Activated T-cell treated with anti-CD3 and anti-CD28 coated beads, Interleukin-2, amount 50 U/mL, for 1 hour (primary cell): ENCODE measurements around the gene UBALD2.
"Not testable (repeated sequence)": the region's sequence is repeated elsewhere in the genome, so short reads cannot be mapped to it uniquely, and the experiment has no call there.

Source experiments
- DNase-seq: peaks from one replicate; pipeline ENCODE4 v3.0.0-alpha.2; 2020

Gene UBALD2

DNA sequence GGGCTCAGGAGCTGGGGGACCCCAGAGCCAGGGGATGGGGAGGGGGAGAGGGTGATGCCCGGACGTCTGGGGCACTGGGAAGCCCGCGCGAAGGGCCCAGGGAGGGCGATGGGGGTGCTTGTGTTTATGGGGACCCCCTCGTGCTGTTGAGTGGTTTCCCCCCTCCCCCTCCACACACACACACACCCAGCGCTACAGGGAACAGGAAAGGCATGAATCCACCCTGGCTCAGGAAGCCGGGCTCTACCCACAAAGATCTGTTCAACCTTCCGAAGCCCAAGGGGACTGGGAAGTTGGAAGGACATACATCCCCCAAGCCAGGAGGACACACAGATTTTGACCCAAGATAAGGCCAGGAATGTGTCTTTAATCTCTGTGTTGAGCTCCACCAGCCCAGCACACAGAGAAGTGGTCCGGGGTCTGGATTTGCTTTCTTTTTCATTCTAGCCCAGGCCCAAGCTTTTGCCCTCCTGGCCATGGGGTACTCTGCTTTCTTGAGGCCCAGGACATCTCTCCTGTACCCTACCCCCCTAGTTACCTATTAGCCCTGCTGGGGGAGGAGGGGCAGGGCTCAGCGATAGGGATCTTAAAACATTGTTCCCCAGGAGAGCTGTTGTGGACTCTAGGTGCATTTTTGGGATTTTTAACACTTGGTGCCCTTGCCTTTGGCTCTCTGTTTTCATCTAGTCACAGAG, 1.2 kb downstream of the UBALD2 start:
- DNase-seq = no peak

GRCh38 chr17:76267051-76267576, 2.0 kb downstream of the UBALD2 start:
- DNase-seq = no peak

- DNase-seq = not testable (repeated sequence)
Observed at GRCh38 chr17:76267581-76268001, 2.4 kb downstream of the UBALD2 start.

DNA sequence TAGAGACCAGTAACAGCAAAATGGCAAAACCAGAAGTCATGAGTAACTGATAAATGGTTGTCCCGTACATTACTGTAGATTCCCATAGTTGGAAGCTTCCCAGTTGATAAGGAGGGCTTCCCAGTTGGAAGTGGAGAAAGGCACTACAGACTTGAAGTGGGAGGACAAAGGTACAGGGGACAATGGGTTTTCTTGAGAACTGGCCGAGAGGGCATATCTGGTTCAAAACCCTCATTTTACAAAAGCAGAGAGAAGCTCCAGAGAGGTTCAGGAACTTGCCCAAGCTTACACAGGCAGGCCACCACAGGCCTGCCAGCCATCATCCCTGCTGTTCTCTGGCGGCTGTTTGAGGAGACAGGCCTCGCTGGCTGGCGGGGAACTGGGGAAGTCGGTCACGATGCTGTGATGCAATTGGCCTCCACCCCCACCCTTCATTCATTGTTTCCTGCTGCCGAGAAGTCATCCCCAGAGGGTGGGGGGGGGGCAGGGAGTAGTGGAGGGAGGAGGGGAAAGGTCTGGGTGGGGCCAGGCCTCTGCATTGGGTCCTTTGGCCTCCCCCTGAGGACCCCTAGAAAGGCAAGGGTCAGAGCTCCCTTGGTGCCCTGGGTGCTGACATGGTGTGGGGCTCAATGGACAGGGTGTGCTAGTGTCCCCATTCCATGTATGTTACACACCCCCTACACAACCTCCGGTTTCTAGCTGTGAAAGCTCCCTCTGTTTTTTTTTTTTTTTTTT, 3.0 kb downstream of the UBALD2 start:
- DNase-seq = peak; percentile 73

DNA sequence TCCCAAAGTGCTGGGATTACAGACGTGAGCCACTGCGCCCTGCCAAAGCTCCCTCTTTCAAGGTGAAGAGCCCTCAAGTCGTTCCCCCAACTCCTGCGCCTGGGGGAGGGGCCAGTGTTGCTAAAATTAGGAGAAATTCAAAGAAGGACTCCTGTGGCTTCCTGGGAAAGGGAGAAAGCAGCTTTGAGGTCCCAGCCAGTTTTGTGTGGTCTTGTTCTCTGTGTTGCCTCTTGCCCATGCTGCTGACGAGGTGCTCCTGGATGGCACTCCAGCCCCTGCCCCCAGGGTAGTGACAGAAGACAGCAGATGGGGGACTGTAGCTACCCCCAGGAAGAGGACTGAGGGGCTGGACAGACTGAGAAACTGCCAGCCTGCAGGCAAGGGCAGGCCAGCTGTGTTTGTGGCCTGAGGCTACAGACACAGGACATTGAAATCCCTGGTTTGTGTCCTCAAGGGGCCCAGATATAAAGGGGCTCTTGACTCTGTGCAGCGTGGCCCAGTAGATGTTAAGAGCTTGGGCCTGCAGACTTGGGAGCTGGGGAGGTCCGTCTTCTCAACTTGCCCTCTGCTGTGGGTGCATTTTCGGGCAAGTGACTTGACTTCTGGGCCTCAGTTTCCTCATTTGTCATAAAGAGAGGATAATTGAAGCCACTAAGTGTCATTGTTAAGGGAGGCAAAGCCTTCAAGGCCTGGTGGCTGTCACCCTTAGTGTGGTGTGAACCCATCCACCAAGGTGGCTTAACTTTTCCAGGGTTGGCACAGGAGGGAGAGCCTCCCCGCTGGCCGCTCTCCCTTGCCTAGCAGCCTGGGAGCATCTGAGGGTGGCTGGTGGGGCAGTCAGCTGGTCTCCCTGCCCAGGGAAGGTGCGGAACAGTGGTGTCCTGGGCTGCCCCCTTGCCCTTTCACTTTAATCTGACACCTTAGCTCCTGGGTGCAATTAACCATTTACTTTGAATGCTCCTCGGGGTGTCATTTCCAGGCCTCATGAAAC, 4.1 kb downstream of the UBALD2 start:
- DNase-seq = no peak

DNA sequence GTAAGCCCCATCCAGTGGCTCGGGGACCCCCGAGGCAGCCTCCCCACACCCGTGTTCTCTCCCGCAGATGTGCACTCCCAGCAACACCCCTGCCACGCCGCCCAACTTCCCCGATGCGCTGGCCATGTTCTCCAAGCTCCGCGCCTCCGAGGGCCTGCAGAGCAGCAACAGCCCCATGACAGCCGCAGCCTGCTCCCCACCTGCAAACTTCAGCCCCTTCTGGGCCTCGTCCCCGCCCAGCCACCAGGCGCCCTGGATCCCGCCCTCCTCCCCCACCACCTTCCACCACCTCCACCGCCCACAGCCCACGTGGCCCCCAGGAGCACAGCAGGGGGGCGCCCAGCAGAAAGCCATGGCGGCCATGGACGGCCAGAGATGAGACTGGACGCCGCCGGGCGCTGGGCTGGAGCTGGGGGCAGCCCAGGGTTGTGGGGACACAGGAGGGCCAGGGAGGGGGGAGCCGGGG, 5.0 kb downstream of the UBALD2 start:
- no peak for DNase-seq

GRCh38 chr17:76270770-76271668, 5.9 kb downstream of the UBALD2 start:
- no peak for DNase-seq

DNA sequence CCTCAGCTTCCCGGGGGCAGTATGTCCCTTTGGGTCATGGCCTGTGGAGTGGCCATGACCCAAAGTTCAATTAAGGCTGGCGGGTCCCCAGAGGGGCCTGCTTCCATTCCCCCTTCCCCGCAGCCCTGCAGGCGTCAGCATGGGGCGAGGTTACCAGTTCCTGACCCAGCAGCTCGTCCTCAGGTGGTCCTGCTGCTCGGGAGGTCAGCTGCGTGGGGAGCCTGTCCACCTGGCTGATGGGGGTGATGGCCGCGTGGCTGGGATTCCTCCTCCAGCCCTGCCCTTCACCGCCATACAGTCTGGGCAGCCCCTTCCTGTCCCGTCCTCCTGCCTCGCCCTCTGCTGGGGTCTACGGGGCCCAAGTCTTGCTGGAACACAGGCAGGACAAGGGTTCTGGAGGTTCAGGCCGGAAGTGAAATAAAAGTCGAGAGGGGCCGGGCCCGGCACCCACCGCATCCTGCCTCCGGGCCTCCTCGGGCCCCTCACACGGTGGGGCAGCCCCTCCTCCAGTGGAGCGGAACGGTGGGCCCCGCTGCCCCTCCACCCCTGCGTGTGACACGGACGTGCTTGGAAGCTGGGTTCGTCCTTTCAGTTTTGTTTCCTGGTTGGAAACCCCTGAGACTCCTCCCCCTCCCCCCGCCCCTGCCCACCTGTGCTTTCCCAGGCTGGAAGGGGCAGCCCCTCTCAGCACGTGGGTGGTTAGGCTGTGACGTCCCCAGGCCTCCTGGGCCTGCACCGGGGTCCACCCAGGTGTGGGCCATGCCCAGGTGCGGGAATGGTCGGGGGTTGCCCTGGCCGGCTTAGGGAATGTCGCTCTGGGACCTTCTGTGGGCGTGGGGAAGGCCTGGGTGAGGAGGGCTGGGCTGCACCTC, 6.8 kb downstream of the UBALD2 start:
- peak; percentile 62 for DNase-seq

- DNase-seq = no peak
Observed at GRCh38 chr17:76272541-76273444, 7.6 kb downstream of the UBALD2 start.

DNA sequence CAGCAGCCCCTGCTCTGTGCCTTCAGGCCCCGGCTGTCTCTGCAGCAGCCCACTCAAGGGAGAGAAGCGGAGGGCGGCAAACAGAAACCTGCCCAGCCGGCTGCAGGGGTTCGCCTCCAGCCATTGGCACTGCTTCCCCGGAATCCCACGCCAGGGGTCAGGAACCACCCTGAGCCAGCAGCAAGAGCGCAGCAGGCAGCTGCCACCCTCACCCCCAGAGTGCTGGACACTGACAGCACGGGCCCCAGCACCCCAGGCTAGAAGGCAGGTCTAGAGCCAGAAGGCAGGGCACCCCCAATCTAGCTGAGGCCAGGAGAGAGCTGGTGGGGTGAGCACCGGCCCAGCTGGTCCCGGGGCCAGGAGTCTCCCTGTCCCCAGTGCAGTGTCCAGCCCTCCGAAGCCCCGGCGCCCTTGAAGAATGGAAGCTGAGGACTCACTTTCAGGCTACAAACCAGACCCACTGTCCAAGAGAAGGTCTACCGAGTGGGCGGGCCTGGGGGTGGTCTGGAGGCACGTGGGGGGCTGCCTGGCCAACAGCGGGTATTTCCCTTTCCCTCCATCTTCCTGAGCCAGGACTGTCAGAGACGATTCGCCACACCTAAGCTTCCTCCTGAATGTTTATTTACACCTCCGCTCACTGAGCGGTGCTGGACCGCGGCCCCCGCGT, 8.4 kb downstream of the UBALD2 start:
- DNase-seq = no peak

DNA sequence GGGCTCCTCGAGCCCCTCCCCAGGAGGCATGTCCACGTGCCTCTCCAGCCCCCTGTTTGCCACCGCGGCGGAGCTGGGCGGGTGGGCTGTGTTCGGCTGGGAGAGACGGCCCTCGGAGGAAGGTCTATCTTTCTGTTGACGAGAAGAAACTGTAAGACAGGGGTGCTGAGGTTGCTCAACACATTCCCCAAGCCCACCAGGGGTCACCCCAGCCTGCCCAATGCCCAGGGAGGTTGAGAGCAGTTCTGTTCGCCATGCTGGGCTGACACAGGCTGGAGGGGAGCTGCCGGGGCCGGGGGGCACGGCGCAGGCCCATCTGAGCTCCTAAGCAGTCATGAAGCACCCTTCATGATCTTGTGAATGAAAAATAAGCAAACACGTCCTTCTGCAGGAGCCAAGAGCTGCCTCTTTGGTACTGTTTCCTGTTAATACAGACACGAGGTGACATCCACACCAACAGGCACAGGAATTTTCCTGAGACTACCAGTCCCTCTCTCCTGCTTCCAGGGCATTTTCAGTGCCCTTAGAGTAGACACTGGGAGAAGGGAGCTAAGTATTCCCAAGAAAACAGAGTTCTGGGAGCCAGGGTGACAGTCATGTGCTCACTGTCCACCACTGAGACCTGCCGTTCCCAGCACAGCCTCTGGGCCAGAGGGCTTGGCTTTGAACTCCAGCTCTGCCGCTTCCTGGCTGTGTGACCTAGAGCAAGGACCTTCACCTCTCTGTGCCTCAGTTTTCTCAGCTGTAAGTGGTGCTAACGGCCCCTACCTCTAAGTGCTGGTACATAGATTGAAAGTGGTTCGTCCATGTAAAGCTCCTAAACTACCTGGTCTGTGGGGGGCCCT, 9.2 kb downstream of the UBALD2 start:
- DNase-seq = no peak

DNA sequence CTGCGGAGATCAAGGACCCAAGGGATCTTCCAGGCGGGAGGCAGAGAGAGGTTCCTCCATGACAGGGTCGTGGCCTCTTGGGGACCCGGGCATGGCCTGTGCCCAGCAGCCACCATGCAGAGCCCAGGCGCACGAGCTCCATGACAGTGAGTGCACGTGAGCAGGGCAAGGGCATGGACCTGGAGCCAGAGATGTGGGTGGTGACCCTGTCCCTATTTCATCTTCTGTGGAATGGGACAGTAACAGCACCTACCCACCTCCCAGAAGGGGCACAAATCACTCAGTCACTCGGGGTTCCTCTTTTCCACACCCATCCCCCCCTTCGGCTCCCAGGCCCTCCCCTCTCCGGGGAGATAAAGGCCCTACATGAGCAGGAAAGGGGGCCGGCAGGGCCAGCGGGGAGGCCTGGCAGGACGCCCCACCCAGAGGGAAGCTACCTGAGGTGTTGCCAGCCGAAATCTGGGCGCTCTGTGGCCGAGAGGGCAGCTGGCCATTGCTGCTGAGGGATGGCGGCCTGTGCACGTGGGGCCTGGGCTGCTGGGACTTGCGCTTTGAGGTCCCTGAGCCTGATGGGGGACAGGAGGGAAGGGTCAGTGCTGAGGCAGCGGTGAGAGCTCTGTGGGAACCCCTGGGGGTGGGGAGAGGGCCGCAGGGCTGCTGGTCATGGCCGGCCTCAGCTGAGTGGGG, 10.4 kb downstream of the UBALD2 start:
- no peak for DNase-seq

DNA sequence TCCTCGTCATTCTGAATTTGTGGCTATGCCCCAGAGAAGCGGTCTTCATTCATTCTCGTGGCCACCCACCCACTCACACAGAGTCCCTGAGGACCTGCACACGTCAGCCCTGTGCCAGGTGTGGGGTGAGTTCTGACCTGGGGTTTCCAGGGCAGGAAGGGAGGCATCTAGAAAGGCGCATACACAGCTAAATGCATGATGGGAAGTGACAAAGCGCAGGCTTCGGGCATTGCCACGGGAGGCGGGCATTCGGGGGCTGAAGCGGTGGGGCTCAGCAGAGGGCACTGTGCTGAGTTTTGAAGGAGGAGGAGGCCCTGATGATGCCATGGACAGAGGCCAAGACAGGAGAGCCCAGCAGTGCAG, 10.9 kb downstream of the UBALD2 start:
- no peak for DNase-seq

DNA sequence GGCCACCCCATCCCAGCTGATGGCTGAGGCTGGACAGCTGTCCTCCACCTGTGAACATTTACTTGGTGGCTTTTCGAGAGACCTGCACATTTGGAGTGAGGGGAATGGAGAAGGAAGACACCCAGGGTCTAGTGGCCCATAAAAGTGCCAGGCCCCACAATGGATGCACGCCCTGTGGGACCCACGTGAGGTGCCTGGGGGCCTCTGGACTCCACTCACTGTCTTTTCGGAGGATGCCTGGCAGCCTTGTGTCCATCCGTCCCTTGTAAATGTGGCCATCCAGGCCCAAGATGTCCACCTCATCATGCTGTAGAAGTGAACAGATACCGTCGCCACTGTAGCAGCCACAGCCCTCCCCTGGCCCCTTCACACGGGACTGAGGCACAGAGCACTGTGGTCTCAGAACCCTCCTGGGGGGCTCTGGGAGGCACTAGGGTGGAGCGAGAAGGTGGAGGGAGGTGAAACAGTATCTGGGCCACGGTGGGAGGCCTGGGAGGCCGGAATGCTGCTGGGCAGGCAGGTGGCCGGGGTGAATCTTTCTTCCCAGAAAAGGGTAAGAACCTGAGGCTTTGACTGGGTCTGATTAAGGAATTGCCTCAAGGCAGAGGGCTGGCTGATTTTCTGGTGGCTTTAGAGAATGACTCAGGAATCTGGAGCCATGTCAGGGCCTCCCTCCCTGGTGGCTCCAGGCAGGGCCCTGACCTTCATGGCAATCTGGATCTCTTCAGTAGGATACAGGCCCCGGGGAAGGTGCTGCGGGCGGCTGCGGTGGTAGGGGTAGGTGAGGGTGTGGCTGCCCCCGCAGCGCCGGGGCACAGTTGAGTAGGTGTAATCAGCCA, 11.5 kb downstream of the UBALD2 start:
- DNase-seq = no peak

- DNase-seq = no peak
Observed at GRCh38 chr17:76277300-76278267, 12.4 kb downstream of the UBALD2 start.
